Left ventricle myocardium inferior (tissue), 1 donor: Measurements from ENCODE around the gene FHAD1. TPM values are rescaled to one million over a fixed set of nuclear protein-coding genes. Genes with fewer than 3 reads are reported as not detected.

ENCODE experiments used
- DNase-seq: peaks from one replicate; pipeline ENCODE4 v3.0.0-alpha.2; 2020
- H3K27ac ChIP-seq: fragments of 200-600 bp; replicated peaks from 2 replicates; pipeline ENCODE4 v1.8.0; 2021
- H3K27me3 ChIP-seq: fragments of 200-600 bp; 2 replicates; pipeline ENCODE4 v1.8.0; 2021; ENCODE audit warnings: low read depth
- H3K36me3 ChIP-seq: fragments of 200-600 bp; 2 replicates; pipeline ENCODE4 v1.8.0; 2021
- H3K4me1 ChIP-seq: fragments of 200-600 bp; 2 replicates; pipeline ENCODE4 v1.8.0; 2021
- H3K4me3 ChIP-seq: fragments of 200-600 bp; 2 replicates; pipeline ENCODE4 v1.8.0; 2021; ENCODE audit warnings: mild to moderate bottlenecking, moderate library complexity
- H3K9me3 ChIP-seq: fragments of 200-600 bp; replicated peaks from 2 replicates; pipeline ENCODE4 v1.8.0; 2021
- CTCF ChIP-seq: fragments of 200-600 bp; IDR thresholded peaks from 2 replicates; pipeline ENCODE4 v1.8.0; 2021; ENCODE audit warnings: antibody characterized with exemption, mild to moderate bottlenecking, borderline replicate concordance
- intact Hi-C: fragments of 100-400 bp; cut with micrococcal nuclease; formaldehyde crosslinking; loops from one replicate; pipeline ENCODE4 v1.11.0; 2022
- total RNA-seq: library from RNA; stranded (reverse); fragmentation: NEBNext Ultra II Directional; extraction: Animal tissue kit (Norgen Biotek cat#: 25700); gene quantifications from one replicate; pipeline ENCODE4 v1.2.1, GENCODE V29; 2021
- donor health status: DM: no; HTN: yes; CAD: no; lungs with severe emphysema.

FHAD1 gene
- total RNA-seq, 1 donor from 2014 or later, result not detected

GRCh38 chr1:15264769-15265168 lies 17.7 kb downstream of the FHAD1 start:
- Histone ChIP-seq H3K27ac (no peak overlapping the region), H3K4me3 (no peak overlapping the region), H3K36me3 (no peaks in the 10 kb centered on the region), H3K9me3 (peaks cover 7% of the 10 kb centered on the region), H3K4me1 (peaks cover 19% of the 10 kb centered on the region), H3K27me3 (no peaks in the 10 kb centered on the region)
- intact Hi-C loops, result no loop called here
- no peak for DNase-seq
- TF ChIP-seq CTCF, result no peak

GRCh38 chr1:15271196-15271595 lies 24.2 kb downstream of the FHAD1 start:
- H3K27me3 ChIP-seq, result peaks cover 11% of the 10 kb centered on the region
- no peaks in the 10 kb centered on the region for H3K9me3 ChIP-seq
- DNase-seq, result no peak
- H3K27ac ChIP-seq, result no peak overlapping the region
- no peak for TF ChIP-seq CTCF
- no peak overlapping the region for H3K4me3 ChIP-seq
- no peaks in the 10 kb centered on the region for H3K36me3 ChIP-seq
- intact Hi-C loops, result loop anchor here (5.0 to 10.0 kb wide), 2 partner anchors 116 to 144 kb away; partner anchors contain the start of gene TMEM51
- H3K4me1 ChIP-seq, result peaks cover 4% of the 10 kb centered on the region

GRCh38 chr1:15272009-15272781 lies 25.2 kb downstream of the FHAD1 start:
- no peaks in the 10 kb centered on the region for H3K9me3 ChIP-seq
- intact Hi-C loops, result loop anchor here (5.0 to 10.0 kb wide), 2 partner anchors 117 to 145 kb away; partner anchors contain the start of gene TMEM51
- no peak overlapping the region for H3K4me3 ChIP-seq
- peak; percentile 31 for DNase-seq
- no peak overlapping the region for H3K27ac ChIP-seq
- peaks cover 11% of the 10 kb centered on the region for H3K27me3 ChIP-seq
- H3K36me3 ChIP-seq, result no peaks in the 10 kb centered on the region
- TF ChIP-seq CTCF, result peak; percentile 87
- peaks cover 4% of the 10 kb centered on the region for H3K4me1 ChIP-seq

GRCh38 chr1:15272782-15273127 lies 25.7 kb downstream of the FHAD1 start:
- intact Hi-C loops, result loop anchor here (5.0 to 10.0 kb wide), 2 partner anchors 118 to 145 kb away; partner anchors contain the start of gene TMEM51
- no peak overlapping the region for H3K4me3 ChIP-seq
- H3K4me1 ChIP-seq, result peaks cover 4% of the 10 kb centered on the region
- DNase-seq, result no peak
- H3K27me3 ChIP-seq, result peaks cover 11% of the 10 kb centered on the region
- no peak overlapping the region for H3K27ac ChIP-seq
- peak; percentile 14 for TF ChIP-seq CTCF
- no peaks in the 10 kb centered on the region for H3K36me3 ChIP-seq
- no peaks in the 10 kb centered on the region for H3K9me3 ChIP-seq

GRCh38 chr1:15273274-15273673 lies 26.3 kb downstream of the FHAD1 start:
- no peaks in the 10 kb centered on the region for H3K36me3 ChIP-seq
- intact Hi-C loops, result loop anchor here (5.0 to 10.0 kb wide), 2 partner anchors 118 to 146 kb away; partner anchors contain the start of gene TMEM51
- peaks cover 4% of the 10 kb centered on the region for H3K4me1 ChIP-seq
- no peak for DNase-seq
- no peaks in the 10 kb centered on the region for H3K9me3 ChIP-seq
- no peak for TF ChIP-seq CTCF
- no peak overlapping the region for H3K4me3 ChIP-seq
- no peak overlapping the region for H3K27ac ChIP-seq
- peaks cover 11% of the 10 kb centered on the region for H3K27me3 ChIP-seq
